Glomerular endothelial cell (primary cell): Measurements from ENCODE around the gene MIF4GD. TPM values are rescaled to one million over a fixed set of nuclear protein-coding genes. Genes with fewer than 3 reads are reported as not detected.
A peak's percentile ranks its signal among the peaks of the same experiment; 100 is the strongest.
"Not testable (repeated sequence)": the region's sequence is repeated elsewhere in the genome, so short reads cannot be mapped to it uniquely, and the experiment has no call there.

ENCODE experiments used
- DNase-seq: peaks from one replicate; pipeline ENCODE4 v3.0.0-alpha.2; 2011; ENCODE audit warnings: low read depth, low spot score; ENCODE audit errors: extremely low read depth
- total RNA-seq: library from RNA; depleted of rRNA; stranded (reverse); fragments of >200 nt; gene quantifications from 2 replicates; pipeline ENCODE4 v1.2.3, GENCODE V29; 2015

The MIF4GD gene, protein sequence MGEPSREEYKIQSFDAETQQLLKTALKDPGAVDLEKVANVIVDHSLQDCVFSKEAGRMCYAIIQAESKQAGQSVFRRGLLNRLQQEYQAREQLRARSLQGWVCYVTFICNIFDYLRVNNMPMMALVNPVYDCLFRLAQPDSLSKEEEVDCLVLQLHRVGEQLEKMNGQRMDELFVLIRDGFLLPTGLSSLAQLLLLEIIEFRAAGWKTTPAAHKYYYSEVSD
- 21.9 and 25.5 TPM in 2 replicates for total RNA-seq

DNA sequence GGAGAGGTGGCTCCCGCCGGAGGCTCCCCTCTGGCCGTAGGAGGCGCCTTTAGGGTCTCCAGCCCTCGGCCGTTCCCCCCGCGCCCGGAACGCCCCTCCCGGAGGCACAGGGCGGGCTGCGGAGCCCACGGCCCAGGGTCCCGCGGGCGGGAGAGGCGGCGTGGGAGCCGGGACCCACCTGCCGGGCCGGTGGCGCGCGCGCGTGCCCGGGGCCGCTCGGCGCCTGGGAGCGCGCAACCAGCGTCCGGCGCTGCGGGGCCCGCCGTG lies at the start of gene MIF4GD:
TSS of gene MIF4GD (minus strand) at position 266 of the 267 bp plus-strand sequence. CDS start 1,036 bp downstream, outside the sequence.
- DNase-seq = no peak

DNA sequence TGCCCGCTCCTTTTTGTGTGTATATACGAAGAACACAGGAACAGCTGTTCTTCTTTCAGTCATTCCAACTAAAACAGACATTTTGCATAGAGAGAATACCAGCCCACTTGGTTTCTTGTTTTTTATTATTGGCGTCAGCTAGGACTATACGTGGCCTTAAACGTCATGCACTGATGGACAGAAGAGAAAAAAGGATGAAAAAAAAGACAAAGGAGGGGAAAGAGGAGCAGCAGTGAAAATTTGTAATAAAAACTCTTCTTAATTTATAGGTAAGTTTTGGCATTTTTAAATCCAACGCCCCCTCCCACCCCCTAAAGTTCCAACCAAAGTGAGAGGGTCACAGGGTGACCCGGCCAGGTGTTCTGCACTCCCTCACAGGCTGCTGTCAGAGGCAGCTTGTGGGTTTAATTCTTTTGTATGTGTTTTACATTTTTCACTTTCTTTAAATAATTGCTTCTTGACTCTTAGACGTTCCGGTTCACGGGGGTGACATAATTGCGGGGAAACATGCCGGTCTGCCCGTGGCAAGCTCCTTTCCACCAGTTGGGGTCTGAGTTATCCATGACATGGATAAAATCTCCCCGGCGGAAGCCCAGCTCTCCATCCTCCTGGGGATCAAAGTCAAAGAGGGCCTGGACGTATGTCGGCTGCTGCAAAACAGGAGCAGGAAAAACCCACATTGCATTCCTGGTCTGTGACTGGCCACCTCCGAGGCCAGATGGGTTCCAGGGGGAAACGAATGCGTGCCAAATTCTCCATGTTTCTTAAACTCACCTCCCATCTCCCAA lies 49.1 kb upstream of the MIF4GD start:
- no peak for DNase-seq

DNA sequence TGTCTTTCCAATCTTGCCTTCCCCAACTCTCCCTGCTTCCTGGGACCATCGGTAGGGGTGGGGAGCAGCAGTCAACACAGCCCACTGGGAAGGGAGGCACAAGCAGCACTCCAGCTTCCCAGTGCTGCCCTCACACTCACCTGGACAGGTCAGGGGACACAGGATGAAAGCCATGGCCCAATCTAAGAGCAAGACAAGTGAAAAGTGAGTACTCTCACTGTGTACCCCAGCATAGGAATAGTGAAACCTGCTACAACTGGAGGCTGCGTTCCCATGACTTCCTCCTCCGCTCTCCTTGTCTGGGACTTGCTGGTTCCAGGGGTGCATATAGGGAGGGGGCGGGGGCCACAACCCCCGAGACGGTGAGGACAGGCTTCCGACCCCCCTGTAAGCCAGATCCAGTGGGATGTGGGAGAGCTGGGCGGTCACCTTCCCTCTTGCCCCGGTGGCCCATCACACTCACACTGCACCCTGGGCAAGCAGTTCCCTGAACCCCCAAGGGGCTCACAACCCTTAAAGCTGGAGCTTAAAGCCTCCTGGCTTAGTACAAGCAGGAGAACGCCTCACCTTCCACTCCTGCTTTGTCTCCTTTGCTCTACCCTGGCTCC lies 47.7 kb upstream of the MIF4GD start:
- DNase-seq = no peak

DNA sequence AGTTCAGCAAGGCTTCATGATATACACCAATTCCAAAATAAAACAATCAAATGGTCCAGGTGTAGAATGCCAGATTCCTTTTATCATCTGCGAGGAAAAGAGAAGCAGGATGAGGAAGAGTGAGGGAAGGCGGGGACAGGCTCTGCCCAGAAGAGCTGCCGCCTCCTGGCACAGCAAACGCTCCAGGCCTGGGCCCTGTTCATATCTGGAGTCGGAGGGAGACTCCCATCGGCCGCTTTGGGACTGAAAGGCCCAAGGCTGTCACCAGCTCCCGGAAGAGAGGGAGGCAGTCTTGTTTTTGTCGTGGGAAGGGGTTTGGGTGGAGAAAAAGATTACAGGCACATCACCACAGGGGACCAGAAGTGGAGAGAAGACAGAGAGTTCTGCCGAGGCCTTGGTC lies 47.2 kb upstream of the MIF4GD start:
- DNase-seq = no peak

DNA sequence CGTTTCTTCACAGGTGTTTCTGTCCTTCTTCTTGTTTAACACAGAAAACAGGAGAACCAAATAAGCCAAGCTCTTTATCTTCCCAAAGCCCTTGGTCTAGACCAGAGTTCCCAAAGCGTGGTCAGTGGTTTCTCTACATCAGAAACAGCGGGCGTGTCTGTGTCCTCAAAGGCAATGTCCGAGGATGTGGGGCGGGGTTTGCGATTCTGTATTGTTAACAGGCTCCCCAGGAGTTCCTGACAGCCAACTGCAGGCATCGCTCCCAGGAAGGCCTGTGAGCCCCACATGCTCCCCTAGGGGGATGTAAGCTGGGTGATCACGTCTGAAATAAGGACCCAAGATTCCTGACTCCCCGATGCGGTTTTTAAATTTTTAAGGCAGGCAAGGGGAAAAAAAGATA lies 46.6 kb upstream of the MIF4GD start:
- no peak for DNase-seq

DNA sequence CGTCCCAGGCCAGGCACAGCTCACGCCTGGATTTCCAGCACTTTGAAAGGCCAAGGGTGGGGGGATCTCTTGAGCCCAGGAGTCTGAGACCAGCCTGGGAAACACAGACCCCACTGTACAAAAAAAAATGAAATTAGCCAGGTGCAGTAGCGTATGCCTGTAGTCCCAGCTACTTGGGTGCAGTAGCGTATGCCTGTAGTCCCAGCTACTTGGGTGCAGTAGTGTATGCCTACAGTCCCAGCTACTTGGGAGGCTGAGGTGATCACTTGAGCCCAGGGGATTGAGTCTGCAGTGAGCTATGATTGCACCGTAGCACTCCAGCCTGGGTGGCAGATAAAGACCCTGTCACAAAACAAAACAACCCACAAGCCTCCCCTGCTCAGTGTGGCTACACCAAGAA lies 45.2 kb upstream of the MIF4GD start:
- no peak for DNase-seq

GRCh38 chr17:75315541-75316243 lies 44.7 kb upstream of the MIF4GD start:
- no peak for DNase-seq

DNA sequence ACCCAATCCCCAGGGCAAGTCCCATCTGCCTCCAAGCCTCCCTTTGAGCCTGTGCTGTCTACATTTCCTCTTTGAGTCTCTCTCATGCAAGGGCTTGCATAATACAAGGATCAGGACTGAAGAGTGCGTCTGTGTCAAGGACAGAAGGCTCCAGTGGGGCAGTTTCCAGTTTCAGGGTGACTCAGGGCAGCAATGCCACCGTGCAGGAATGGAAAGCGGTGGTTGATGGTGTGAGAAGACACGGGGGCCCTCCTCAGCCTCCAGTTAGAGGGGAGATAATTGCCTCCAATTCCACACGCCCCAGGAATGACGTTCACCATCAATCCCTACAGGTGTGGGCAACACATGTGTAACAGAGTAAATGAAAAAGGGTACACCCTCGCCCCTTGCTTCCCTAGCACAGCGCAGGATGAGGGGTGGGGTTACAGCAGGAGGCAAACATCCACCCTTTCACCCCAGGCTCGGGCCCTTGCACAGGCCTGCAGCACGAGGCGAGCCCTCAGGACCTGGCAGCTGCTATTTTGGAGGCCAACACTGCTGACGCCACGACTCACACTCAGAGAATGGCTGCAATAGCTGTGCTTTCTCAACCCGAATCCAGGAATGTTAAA lies 43.0 kb upstream of the MIF4GD start:
- no peak for DNase-seq

GRCh38 chr17:75308732-75309629 lies 38.0 kb upstream of the MIF4GD start:
- DNase-seq = no peak

- no peak for DNase-seq
These were observed 37.1 kb upstream of the MIF4GD start for GRCh38 chr17:75307957-75308731.

GRCh38 chr17:75301502-75302206 lies 30.6 kb upstream of the MIF4GD start:
- DNase-seq = no peak

- DNase-seq = no peak
These were observed 30.0 kb upstream of the MIF4GD start for GRCh38 chr17:75301049-75301448.

GRCh38 chr17:75300280-75300679 lies 29.2 kb upstream of the MIF4GD start:
- no peak for DNase-seq

GRCh38 chr17:75295201-75296158 lies 24.4 kb upstream of the MIF4GD start:
- DNase-seq = no peak

GRCh38 chr17:75292810-75293448 lies 21.9 kb upstream of the MIF4GD start:
- not testable (repeated sequence) for DNase-seq

DNA sequence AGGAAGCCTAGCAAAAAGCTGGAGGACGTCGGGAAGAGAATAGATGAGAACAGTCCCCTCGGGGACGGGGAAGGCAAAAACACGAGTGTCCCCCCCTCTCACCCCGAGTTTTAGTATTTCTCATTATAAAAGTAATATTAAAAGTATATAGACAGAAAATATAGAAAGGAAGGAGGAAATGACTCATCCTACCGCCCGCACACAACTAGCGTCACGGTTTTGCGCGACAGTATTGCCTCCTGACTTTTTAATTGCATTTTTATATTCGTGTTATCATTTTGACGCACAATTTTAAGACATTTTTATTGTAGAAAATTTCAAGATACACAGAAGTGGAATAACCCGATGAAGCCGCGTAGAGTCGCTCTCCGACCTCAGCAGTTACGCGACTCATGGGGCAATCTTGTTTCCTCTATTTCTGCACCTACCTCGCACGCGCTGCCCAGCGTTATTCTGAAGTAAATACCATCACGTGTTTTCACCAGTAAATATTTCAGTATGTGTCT lies 18.9 kb upstream of the MIF4GD start:
- DNase-seq = peak; percentile 20
